LHCN-M2 (cell line): ENCODE data around the gene NRG2. TPM values are rescaled to one million over a fixed set of nuclear protein-coding genes. Genes with fewer than 3 reads are reported as not detected.

Source experiments
- DNase-seq: peaks from one replicate; pipeline ENCODE4 v3.0.0-alpha.2; 2012; ENCODE audit warnings: low read depth
- total RNA-seq: library from RNA; depleted of rRNA; stranded (reverse); fragments of >200 nt; gene quantifications from 2 replicates; pipeline ENCODE4 v1.2.3, GENCODE V29; 2014

Gene NRG2
- total RNA-seq, 1 experiment from 2014 or later, result not detected

DNA sequence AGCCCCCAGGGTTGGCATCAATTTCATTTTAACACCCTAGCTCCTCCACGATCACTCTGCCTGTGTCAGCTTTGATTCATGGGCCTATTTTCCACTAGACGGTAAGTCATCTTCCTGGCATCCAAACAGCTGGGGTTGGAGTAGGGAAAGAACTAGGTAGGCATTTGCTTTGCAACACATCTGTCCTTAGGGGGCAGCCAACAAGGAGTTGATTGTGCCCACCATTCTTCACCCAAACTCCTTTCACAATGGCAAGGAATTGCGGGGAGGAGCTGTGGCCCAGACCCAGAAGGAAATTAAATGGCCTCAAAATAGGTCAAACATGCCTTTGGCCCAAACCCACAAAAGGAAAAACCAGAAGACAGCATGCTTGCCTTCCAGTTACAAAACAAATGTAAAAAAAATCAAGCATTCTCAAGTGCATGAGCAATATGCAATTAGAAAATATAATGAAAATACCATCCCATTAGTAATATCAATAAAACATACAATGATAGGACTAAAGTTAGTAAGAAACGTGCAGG lies 71.8 kb downstream of the NRG2 start:
- DNase-seq, result no peak

DNA sequence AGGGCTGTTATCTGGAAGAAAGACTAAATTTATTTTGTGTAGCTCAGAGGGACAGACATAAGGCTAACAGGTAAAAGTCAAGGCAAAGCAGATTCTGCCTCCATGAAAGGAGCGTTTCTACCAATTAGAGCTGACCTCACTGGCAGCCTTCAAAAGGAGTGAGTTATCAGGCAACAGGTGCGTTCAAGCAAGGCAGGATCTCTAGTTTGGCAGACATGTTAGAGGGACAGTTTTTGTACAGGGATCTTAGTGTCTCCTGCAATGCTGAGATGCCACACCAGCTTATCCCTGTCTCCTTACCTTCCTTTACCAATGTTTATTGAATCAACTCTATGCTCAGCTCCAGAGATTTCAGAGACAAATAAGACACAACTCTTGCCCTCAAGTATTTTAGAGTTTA lies 73.8 kb downstream of the NRG2 start:
- DNase-seq, result no peak

DNA sequence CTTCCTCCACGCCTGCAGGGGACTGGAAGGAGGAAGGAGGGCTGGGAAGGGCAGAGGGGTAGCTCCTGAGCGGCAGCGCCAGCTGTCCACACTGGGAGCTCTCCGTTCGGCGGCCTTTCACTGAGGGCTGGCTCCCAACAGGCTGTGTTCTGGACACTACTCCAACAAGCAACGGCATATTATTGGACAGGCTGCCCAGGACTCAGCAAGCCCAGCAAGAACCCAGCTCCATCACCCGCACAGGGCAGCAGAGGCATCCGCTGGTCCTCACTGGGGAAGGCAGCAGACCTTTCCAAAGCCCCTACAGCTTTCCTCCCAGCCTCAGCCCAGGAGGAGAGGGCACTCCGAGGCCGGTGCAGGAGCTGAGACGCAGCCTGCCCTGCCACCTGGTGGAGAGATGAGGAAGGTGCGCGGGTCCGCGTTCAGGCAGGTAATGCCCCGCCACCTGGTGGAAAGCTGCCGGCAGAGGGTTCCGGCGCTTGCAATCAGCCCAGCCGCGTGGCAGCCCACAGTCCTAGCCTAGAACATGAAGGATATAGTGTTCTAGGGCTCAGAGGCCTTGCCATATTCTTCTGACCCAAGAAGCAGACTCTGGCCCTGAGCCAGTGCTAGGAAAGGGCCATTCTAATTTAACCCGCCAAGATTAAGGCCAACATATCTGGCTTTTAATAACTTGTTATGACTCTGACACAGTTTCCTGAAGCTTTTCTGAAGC lies 74.4 kb downstream of the NRG2 start:
- DNase-seq, result peak; percentile 61

DNA sequence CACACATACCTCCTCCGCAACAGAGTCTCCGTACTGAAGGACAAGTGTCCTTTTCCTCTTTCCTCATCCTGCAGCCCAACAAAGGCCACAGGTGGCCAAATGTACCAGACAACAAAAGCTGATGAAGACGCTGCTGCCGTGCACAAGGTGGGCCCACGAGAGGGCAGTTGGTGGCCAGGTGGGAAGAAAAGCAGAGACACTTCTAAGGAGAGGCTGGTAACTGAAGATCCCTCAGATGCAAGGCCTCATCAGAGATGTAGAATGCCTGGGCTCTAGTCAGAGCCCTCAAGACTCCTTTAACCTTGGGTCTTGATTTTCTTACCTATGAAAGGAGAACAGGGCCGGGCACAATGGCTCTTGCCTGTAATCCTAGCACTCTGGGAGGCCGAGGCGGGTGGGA lies 75.7 kb downstream of the NRG2 start:
- DNase-seq, result no peak

DNA sequence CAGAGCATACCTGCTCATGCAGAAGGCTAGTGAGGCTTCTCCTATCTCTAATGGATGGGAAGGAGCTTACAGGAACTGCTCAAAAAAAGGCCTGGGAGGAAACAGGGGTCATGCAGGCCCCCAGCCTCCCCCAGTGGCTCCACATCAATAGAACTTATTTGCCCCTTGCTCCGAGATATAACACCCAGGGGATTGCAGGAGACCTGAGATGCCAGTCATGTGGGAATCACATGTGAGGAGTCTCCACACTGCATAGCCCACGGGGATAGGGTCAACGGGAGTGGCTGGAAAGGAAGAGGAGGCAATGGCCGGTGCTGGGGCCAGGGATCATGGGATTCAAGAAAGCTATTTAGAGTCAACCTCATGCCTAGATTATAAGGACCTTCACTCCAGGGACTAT lies 76.2 kb downstream of the NRG2 start:
- DNase-seq, result no peak

DNA sequence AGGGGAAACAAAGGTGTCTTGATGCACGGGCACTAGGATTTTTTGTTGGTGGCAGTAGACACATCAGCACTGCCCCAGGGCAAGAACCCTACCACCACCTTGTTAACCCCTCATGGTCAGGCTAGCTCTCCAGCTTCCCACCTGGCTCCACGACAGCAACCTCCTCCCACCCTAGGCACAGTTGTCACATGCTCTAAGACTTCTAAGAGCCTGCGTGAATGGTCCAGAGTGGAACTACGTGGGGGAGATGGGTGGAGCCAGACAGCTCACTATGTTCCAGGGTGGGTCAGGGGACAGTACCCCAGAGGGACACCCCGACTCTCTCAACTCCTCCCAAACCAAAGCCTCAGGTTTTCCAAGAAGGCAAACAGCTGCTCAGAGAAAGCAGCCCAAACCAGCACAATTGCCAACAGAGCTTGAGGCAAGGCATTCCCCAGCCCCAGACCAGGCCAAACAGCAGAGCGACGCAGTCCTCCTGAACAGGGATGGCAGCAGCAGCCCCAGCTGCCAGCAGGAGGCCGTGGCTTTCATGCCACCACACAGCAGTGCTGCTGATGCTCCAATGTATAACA lies 78.0 kb downstream of the NRG2 start:
- DNase-seq, result no peak

DNA sequence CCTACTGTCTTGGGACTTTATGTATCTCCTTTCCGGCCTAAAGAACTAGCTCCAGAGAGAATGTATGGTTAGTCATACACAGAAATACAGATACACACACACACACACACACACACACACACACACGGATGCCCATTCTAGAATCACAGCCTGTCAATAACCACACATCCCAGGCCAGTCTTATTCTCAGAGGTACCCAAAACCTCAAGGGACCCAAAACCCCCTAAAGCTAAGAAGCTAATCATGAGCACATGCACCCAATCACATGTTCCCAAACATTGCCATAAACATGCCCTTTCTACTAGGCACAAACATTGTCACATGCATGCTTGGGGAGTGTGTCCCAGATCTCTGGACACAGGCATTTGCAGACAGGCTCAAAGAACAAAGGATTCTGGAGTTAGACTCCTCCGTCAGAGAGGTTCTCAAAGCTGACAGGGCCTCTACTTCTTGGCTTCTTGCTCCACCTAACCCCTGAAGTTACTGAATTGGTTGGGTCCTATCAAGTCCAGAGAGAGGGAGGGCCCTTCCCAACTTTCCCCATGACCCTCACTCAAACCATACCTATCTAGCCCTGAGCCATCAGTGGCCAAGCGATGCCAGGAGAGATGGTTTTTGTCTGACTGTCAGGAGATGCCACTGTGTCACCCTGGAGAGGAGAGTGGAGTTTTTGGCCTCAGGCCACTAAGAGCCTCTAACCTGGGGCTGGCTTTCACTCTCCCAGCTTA lies 78.7 kb downstream of the NRG2 start:
- no peak for DNase-seq

DNA sequence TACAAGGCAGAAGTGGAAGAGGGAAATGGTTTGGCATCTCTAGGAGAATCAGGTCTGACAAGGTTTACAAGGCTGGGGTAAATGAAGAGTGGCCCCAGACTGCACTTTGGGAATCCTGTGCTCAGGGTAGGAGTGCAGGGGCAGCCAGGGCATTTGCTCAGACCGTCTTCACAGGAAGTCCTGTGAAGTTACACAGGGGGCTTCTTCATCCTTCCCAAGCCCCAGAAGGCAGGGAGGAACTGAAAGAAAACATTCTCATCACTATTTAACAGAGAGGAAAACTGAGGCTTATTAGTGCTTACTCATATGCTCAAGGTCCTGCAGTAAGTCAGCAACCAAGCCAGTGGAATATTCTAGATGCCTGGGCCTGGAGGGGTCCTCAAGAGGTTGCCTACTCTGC lies 80.7 kb downstream of the NRG2 start:
- DNase-seq, result no peak

DNA sequence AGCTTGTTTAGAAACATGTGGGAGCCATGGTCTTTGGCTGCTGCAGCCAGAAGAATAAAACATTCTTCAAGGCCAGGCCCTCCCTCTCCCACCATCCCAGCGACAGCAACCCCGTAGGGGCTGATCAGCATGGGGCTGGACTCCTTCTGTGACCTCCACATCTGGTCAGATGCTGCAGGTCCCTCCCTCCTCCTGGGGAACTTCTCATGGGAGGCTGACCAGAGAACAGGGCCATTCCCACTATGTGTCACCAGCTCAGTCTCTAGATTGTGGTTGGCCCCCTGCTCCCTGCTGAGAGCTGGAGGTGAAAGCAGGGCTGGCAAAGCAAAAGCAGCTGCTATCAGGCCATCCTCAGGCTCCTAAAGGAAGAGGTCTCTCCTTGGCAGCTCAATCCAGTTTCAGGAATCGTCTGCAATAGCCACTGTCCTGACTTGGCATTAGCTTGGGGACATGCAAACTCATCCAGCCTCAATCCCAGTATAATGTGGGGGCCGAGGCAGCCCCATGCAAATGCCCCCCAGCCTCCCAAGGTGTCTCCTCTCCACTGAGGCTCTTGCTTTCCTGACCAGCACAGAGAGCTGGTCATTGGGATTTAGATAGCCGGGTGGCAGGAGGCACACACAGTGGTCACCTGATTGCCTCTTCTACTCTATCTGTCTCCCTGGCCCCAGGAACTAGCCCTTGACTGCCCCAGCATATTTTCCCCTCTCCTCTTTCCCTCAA lies 81.5 kb downstream of the NRG2 start:
- DNase-seq, result peak; percentile 19

DNA sequence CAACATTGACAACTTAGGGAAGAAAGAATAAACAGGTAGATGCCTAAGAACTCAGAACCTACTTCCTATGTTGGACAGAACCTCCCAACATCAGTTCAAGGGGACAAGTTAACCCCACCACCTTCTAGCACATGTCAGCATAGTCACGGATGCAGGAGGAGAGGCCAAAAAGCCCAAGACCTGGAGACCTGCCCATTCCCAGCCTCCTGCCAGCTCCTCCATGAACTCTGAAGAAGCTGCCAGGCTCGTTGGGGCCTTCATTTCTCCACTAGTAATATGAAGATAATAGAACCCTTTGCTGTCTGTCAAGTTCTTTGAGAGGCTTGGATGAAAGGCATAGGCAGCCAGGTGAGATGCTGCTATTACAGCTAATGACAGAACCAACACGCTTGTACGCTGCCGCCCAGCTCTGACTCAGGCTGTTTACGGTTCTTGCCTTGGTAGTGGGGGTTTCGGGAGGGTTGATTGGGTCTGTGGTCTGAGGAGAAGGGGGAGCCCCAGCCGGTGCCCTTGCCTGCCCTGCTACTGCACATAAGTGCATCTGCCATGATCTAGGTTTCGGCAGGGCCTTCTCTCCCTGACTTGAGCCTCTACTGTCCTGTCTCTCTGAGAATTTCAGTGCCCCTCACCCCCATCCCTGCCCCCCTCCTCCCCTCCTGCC lies 82.2 kb downstream of the NRG2 start:
- no peak for DNase-seq

DNA sequence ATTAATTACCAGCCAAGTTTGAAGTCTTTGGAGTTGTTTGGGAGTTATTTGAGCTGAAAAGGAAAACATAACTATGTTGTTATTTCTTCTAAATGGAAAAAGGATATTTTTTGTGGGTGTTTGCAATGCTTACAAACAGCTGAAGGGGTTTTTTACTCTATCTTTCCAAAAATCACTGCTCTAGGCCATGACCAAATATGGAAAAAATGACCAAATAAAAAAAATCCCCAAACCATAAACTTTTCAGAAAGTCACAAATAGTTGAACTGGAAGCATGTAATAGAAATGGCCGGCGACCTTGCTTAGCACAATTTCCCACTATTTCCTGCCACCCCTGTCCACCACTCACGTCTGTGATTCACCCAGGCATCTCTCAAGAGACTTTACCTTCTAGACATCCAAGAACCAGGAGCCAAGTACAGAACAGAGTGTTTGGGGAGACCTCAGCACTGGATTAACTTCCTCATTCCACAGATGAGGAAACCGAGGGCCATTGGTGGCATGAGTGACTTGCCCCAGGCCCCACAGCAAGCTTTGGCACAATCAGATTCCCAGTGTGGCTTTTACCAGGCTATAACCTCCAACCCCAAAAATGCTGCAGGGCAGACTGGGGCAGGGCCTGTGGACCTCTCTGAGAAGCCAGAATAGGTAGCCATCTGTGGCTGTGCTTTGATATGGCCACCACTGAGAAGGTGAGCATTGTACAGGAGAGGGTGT lies 84.5 kb downstream of the NRG2 start:
- DNase-seq, result no peak

DNA sequence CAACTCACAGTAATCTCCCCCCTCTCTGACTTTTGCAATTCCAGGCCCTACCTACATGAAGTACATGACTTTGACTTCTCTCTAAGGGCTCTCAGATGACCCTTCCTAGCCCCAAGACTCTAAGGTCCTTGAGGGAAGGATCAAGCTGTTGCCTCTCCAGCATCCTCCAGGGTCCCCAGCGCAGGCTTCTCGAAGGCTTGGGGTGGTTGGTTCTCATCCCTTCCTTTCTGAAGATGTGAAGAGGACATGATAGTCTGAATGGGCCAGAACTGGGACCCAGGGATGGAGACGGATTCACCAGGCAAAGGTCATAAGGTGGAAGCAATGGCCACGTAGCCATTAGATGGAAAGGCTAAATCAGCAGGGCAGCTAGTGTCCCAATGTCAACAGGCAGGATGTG lies 86.8 kb downstream of the NRG2 start:
- DNase-seq, result no peak

DNA sequence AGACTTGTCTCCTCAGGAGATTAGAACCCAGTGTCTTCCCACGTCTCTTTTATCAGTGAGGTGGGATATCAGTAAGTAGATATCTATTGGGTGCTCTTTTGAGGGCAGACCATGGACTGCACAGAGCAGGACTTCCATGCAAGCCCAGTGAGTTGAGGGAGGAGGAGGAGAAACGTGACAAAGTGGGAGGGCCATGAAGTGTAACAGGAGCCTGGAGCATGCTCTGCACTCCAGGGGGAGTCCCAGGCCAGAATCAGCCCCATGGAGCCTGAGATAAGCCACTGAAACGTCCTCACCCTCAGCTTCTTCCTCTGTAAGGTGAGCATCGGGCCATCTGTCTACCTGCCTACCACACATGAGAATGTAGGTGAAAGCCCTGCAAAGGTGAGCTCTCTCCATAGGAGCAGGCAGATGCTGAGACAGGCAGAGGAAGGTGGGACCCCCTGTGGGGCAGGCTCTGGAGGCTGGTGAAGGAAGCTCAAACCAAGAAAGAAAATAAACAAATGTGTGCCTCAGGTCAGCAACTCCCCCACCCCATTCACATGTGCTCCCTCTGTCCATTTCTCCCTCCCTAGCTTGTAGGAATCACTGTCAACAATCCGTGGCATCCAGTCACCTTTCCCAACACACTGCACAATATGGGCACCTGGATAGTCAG lies 87.4 kb downstream of the NRG2 start:
- no peak for DNase-seq

DNA sequence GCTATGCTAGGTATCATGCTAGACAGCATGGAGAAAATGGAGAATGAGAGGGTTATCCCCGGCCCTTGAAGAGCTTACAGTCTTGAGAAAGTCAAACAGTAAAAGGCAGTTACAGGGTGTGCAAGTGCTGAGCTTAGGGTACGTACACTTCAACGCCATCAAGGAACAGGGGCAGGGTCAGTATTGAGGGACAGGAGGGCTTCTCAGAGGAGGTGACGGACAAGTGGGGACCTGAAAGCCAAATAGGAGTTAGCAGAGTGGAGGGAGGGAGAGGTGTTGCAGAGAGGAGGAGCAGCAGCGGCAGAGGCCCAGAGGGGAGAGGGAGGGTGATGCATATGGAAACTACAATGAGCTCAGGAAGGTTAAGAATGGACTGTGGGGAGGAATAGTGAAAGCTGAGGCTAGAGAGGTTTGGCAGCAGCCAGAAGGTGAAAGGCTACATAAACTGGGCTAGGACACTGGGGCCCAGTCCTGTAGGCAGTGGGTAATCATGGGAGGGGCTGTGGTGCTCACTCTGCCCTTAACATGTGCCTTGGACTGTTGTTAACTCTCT lies 88.0 kb downstream of the NRG2 start:
- no peak for DNase-seq

DNA sequence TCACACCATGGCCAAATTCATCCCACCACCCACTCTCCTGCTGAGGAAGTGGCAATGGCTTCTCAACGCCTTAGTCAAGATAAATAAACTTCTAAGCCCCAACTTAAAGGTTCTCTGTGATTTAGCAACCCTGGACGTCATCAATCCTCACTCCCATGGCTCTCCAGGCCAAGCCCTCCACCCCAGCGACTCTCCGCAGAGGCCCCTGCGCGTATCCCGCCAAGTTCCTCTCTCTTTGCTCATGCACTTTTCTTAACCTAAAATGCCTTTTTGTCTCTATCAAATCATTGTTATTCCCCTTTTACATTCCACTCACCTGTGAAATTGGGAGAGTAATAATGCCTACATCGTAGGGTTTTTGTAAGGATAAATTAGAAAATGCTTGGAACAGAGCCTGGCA lies 88.6 kb downstream of the NRG2 start:
- DNase-seq, result no peak

DNA sequence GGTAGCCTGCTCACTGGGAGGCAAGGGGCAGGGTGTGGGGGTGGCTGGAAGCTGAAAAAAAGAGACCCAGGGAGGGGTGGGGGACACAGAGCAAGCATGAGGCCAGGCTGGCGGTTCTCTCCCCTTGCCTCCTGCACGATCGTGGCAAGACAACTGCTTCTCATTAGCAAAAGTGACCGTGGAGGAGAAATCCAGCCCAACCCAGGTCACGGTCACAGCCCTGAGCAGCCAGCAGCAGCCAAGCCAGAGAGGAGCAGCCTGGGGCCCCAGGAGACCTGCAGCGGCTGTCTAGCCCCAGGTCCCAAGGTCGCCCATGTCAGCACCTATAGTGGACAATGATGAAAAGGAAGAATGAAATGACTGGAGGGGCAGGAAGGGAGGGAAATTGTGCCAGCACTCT lies 89.1 kb downstream of the NRG2 start:
- no peak for DNase-seq

DNA sequence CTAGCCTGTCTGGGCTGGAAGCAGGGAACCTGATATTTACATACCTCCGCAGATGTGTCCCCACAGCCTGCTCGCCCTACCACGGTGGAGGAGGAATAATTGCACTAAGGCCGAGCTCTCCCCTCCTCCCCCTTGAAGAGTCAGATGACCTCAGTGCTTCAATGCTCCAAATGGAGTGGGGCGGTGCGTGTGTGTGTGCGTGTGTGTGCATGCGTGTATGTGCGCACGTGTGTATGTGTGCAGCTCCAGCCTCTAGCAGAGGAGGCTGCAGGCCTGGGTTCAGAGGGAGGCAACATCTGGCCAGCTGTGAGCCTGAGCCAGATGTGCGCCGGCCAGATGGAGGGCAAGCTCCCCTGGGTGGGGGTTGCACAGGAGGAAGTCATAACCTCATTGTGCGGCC lies 90.5 kb downstream of the NRG2 start:
- no peak for DNase-seq

DNA sequence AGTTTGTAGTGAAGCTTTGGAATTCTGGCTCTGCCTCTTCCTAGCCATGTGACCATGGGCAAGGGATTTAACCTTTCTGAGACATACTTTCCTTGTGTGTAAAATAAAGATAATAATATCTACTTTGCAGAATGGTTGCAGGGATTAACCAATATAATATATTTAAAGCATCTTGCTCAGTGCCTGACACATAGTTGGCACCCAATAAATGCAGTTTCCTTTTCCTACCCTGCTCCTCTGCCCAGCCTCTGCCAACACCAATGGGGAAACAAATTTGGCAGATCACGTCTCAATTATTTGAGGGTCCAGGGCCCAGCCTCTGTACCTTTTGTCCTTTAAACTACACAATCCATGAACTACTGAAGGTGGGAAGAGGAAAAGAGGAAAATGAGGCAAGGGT lies 91.1 kb downstream of the NRG2 start:
- no peak for DNase-seq

DNA sequence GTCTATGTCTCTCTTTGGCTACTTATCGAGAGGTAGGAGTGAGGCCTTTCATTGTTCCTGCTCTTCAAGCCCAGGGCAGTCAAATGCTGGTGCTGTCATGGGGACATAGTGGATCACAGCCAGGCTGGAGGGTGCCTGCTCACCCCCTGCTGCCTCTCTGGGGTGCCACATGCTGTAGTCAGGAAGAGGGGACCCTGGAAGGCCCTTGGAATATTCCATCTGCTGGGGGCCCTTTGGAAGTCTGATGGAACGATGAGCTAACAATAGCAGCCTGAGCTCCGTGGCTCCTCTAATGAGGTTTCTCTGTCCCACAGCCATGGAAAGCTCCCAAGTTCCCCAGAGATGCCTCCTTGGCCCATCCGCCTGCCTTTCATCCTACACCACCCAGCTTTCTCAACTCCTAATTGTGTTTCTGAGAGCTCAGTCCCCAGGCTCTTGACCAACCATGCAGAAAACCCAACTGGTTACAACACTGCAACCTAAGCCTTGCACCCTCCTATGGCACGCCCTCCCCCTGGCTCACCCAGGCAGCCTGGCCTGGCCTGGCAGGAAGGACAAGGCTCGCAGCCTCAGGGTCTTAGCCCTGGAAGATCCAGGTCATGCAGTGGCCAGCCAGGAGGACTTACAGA lies 91.7 kb downstream of the NRG2 start:
- DNase-seq, result no peak

DNA sequence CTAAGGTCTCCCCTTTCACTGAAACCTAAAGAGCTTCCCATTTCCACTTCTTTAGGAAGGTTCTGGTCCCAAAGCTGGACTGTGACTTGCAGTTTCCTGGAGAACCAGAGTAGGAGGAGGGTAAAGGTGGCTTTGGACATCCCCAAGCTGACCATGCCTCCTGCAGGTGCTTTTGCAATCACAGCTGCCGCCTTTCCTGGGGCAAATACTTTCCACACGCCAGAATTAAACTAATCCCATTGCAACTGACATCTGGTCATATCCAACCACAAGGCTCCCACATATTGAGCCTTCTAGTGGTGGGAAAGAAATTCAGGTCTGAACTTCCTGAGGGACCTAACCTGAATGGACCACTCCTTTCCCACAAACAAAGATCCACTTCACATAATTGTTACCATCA lies 92.7 kb downstream of the NRG2 start:
- no peak for DNase-seq
